Pons (tissue), 1 donor: ENCODE measurements around the gene GSKIP.

Experiments
- DNase-seq: peaks from one replicate; pipeline ENCODE4 v3.0.0-alpha.2; 2016; ENCODE audit warnings: low spot score

Gene GSKIP

GRCh38 chr14:96418075-96418474, 54.7 kb downstream of the GSKIP start:
- DNase-seq = no peak

GRCh38 chr14:96421236-96421635, 57.9 kb downstream of the GSKIP start:
- no peak for DNase-seq

GRCh38 chr14:96422992-96423391, 59.7 kb downstream of the GSKIP start:
- DNase-seq = no peak

GRCh38 chr14:96423446-96424108, 60.3 kb downstream of the GSKIP start:
- no peak for DNase-seq

GRCh38 chr14:96424109-96424989, 61.0 kb downstream of the GSKIP start:
- peak; percentile 91 for DNase-seq

- no peak for DNase-seq
Measured at GRCh38 chr14:96434040-96434439, 70.7 kb downstream of the GSKIP start.
